IPS-18a (cell line): ENCODE results near the gene GET4.
"Not testable (repeated sequence)": the region's sequence is repeated elsewhere in the genome, so short reads cannot be mapped to it uniquely, and the experiment has no call there.

Experiments
- H3K27ac ChIP-seq: one replicate; pipeline ENCODE4 v1.5.1; 2013; ENCODE audit warnings: low read length
- H3K27me3 ChIP-seq: one replicate; pipeline ENCODE4 v1.6.1; 2013; ENCODE audit warnings: mild to moderate bottlenecking, low read length; ENCODE audit not compliant: control insufficient read depth, insufficient read depth
- H3K36me3 ChIP-seq: one replicate; pipeline ENCODE4 v1.6.1; 2013; ENCODE audit warnings: low read depth, low read length; ENCODE audit not compliant: control insufficient read depth
- H3K4me1 ChIP-seq: one replicate; pipeline ENCODE4 v1.6.1; 2013; ENCODE audit warnings: low read depth, low read length; ENCODE audit not compliant: control insufficient read depth
- H3K4me3 ChIP-seq: one replicate; pipeline ENCODE4 v1.5.1; 2013; ENCODE audit warnings: low read length
- H3K9ac ChIP-seq: one replicate; pipeline ENCODE4 v1.6.1; 2013; ENCODE audit warnings: mild to moderate bottlenecking, low read length, moderate library complexity
- H3K9me3 ChIP-seq: one replicate; pipeline ENCODE4 v1.6.1; 2013; ENCODE audit warnings: low read depth, low read length; ENCODE audit not compliant: control insufficient read depth

The GET4 gene

GRCh38 chr7:836429-836828 lies 39.9 kb upstream of the GET4 start:
- Histone ChIP-seq H3K9ac (no peak overlapping the region), H3K36me3 (peaks cover 15% of the 10 kb centered on the region), H3K4me1 (peaks cover 7% of the 10 kb centered on the region), H3K27me3 (no peaks in the 10 kb centered on the region), H3K27ac (no peak overlapping the region), H3K9me3 (no peaks in the 10 kb centered on the region), H3K4me3 (no peak overlapping the region)

DNA sequence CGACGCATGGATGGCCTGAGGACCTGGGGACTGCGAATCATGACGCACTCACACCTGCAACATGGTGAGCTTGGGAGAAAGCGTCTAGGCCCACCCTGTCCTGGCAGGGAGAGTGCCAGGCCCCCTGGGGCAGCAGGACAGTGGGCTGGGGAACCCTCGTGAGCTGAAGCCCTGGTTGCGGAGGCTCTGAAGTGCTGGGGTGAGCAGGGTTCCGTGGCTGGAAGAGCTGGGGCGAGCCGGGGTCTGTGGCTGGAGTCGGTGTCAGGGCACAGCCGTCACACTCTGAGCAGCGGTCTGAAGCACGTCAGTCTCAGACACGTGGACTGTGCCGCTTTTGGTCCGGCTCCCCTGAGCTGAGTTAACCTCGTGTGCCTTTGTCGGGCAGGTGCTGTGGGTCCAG lies 39.4 kb upstream of the GET4 start:
- peaks cover 21% of the 10 kb centered on the region for H3K36me3 ChIP-seq
- peaks cover 5% of the 10 kb centered on the region for H3K4me1 ChIP-seq
- no peak overlapping the region for H3K9ac ChIP-seq
- H3K27ac ChIP-seq = no peak overlapping the region
- H3K27me3 ChIP-seq = no peaks in the 10 kb centered on the region
- H3K4me3 ChIP-seq = no peak overlapping the region
- no peaks in the 10 kb centered on the region for H3K9me3 ChIP-seq

DNA sequence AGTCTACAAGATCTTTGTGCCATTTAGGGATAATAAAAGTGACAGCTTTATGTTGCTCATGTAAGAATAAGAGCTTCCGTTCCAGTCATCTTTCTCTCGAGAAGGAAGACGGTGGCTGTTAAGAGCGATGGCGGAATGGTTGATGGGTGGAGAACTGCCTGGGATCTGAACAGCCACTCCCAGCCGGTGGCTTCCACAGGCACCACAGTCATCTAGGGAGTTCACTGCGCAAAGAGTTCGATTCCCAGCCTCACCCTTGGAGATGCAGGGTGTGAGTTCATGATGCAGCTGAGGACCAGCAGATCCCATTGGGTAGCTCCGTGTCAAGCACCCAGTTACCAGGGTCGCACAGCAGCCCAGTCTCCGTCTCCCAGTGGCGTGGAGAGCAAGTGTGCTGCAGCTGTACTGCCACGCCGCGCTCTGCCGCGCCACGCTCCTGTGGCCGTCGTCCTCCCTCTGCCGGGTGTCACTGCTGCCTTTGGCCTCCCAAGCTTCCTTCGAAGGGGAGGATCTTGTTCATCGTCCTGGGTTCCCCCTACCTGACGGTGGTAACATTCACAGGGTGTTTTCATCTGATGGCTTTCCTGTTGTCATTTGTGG lies 36.3 kb upstream of the GET4 start:
- Histone ChIP-seq H3K36me3 (peaks cover 49% of the 10 kb centered on the region), H3K27ac (no peak overlapping the region), H3K27me3 (no peaks in the 10 kb centered on the region), H3K9me3 (no peaks in the 10 kb centered on the region), H3K9ac (no peak overlapping the region), H3K4me3 (no peak overlapping the region), H3K4me1 (no peaks in the 10 kb centered on the region)

- Histone ChIP-seq H3K27me3 (no peaks in the 10 kb centered on the region), H3K36me3 (peaks cover 49% of the 10 kb centered on the region), H3K4me1 (no peaks in the 10 kb centered on the region), H3K27ac (no peak overlapping the region), H3K9ac (no peak overlapping the region), H3K4me3 (no peak overlapping the region), H3K9me3 (no peaks in the 10 kb centered on the region)
Measured at GRCh38 chr7:841943-842342, 34.4 kb upstream of the GET4 start.

DNA sequence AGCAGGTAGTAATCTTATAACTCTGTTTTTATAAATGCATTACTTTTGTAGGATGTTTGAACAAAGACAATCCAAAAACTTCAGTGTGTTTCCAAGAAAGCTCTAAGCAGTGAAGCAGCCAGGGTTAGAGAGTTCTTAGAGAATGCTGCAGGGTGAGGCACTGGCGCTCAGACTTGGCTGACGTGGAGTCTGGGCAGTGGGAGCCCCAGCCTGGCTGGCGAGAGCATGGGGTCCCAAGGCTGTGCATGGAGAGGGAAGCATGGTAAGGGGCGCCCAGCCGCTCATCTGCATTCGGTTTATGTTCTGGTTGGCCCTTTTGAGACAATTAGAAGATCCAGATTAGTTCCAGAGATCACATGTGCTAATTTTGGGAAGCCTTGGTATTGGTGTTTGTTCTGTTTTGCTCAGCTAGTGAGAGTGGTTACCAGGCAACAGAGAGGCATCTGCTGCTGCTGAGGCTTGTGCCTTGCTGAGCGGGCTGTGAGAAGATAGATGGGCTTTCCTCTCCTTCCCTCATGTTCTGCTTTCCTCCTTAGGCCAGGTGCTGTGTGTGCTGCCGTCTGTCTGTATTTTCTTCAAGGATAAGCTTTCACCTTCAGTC lies 33.8 kb upstream of the GET4 start:
- no peaks in the 10 kb centered on the region for H3K9me3 ChIP-seq
- no peak overlapping the region for H3K9ac ChIP-seq
- H3K4me1 ChIP-seq = no peaks in the 10 kb centered on the region
- peaks cover 49% of the 10 kb centered on the region for H3K36me3 ChIP-seq
- no peak overlapping the region for H3K4me3 ChIP-seq
- H3K27ac ChIP-seq = no peak overlapping the region
- H3K27me3 ChIP-seq = no peaks in the 10 kb centered on the region

- Histone ChIP-seq H3K27ac (no peak overlapping the region), H3K4me3 (no peak overlapping the region), H3K27me3 (no peaks in the 10 kb centered on the region), H3K4me1 (no peaks in the 10 kb centered on the region), H3K9ac (no peak overlapping the region), H3K36me3 (peaks cover 49% of the 10 kb centered on the region), H3K9me3 (no peaks in the 10 kb centered on the region)
Measured at GRCh38 chr7:843230-843629, 33.1 kb upstream of the GET4 start.

- Histone ChIP-seq H3K9me3 (no peaks in the 10 kb centered on the region), H3K36me3 (peaks cover 46% of the 10 kb centered on the region), H3K27ac (no peak overlapping the region), H3K4me1 (no peaks in the 10 kb centered on the region), H3K4me3 (no peak overlapping the region), H3K27me3 (no peaks in the 10 kb centered on the region), H3K9ac (no peak overlapping the region)
Measured at GRCh38 chr7:844043-844442, 32.3 kb upstream of the GET4 start.

DNA sequence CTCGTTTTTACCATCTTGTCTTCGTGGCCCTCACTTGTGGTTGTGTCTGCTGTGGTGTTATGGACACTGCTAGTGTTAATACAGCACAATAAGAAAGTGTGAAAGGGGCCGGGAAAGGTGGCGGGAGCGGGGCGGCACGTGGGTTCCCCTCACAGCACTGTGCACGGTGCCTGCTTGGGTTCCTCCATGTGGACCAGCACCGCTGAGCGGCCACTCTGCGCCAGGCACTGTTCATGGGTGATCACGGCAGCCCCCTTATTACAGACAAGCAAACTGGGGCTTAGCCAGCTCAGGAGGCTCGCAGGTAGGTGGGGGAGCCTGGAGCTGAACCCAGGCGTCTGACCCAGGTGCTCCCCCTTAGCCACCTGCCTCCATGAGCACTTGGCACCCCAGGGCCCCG lies 31.8 kb upstream of the GET4 start:
- Histone ChIP-seq H3K36me3 (peaks cover 47% of the 10 kb centered on the region), H3K9me3 (no peaks in the 10 kb centered on the region), H3K4me1 (no peaks in the 10 kb centered on the region), H3K27me3 (no peaks in the 10 kb centered on the region), H3K27ac (no peak overlapping the region), H3K4me3 (no peak overlapping the region), H3K9ac (no peak overlapping the region)

DNA sequence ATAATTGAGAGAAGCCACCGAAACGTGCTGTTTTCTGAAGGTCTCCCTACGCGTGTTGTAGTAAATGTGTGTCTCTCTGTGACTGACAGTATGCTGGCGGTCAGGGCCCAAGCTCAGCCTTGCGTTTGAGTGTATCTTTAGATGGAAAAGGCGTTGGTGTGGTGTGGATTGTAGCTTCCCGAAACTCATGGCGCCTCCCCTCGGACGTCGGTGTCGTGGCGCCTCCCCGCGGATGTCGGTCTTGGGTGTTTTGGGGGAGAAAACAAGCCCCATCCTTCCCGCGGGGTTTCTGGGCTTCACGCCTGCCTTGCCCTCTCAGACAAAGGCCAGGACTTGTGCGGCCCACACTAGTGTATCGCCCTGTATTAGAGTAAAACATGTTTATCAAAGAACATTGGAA lies 31.3 kb upstream of the GET4 start:
- no peaks in the 10 kb centered on the region for H3K27me3 ChIP-seq
- no peak overlapping the region for H3K4me3 ChIP-seq
- no peaks in the 10 kb centered on the region for H3K9me3 ChIP-seq
- H3K9ac ChIP-seq = no peak overlapping the region
- H3K27ac ChIP-seq = no peak overlapping the region
- H3K36me3 ChIP-seq = peaks cover 45% of the 10 kb centered on the region
- no peaks in the 10 kb centered on the region for H3K4me1 ChIP-seq

DNA sequence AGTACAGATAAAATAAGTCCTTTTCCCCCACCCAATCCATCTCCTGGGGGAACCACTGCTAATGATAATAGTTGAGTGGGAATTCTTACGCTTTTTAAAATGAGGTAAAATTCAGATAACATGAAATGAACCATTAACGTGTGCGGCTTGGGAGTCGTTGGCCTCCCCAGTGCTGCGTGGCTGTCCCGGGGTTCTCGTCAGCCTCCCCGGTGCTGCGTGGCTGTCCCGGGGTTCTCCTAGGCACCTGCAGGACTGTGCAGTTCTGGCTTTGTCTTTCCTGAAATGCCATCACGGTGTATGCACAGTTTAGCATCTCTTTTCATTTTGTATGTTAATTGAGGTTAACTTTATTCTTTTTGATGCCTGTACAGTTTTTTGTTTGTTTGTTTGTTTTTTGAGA lies 30.6 kb upstream of the GET4 start:
- Histone ChIP-seq H3K4me3 (no peak overlapping the region), H3K9me3 (no peaks in the 10 kb centered on the region), H3K4me1 (no peaks in the 10 kb centered on the region), H3K27ac (no peak overlapping the region), H3K27me3 (no peaks in the 10 kb centered on the region), H3K36me3 (peaks cover 43% of the 10 kb centered on the region), H3K9ac (no peak overlapping the region)

GRCh38 chr7:846958-847650 lies 29.2 kb upstream of the GET4 start:
- not testable (repeated sequence) for H3K27me3 ChIP-seq, H3K27ac ChIP-seq, H3K9ac ChIP-seq, H3K4me3 ChIP-seq, H3K9me3 ChIP-seq, H3K4me1 ChIP-seq
- H3K36me3 ChIP-seq = peaks cover 44% of the 10 kb centered on the region

GRCh38 chr7:847728-848127 lies 28.6 kb upstream of the GET4 start:
- H3K27ac ChIP-seq, H3K9me3 ChIP-seq, H3K4me3 ChIP-seq, H3K9ac ChIP-seq, H3K4me1 ChIP-seq, H3K27me3 ChIP-seq: not testable (repeated sequence)
- H3K36me3 ChIP-seq = peaks cover 44% of the 10 kb centered on the region
